ENCODE measurements around the gene ANGPTL1.

The ANGPTL1 gene

DNA sequence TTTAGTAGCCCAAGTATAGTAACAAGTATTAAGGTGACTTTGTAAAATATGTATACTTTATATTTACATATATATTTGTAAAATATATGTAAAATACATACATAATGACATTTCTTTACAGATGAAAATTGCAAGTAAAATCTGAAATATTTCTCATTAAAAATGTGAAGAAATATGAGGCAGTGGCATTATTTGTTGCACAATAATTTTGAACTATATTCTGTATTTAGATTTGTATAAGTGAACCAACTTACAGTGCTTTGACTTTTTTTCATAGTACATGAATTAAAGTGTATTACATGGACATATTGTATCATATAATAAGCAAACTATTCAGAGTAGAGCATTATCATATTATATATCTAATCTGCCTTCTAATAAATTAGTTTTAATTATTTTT is 60.3 kb downstream of the ANGPTL1 start:
- no peaks in the 10 kb centered on the region for H3K4me1 ChIP-seq (ENCODE audit: control insufficient read depth, insufficient read depth, low read length)
- no peak overlapping the region for H3K9ac ChIP-seq (ENCODE audit: low read depth, low read length)
- H3K27me3 ChIP-seq (ENCODE audit: control insufficient read depth, insufficient read depth, low read length): no peaks in the 10 kb centered on the region
- H3K9me3 ChIP-seq (ENCODE audit: control insufficient read depth, insufficient read depth, low read length): no peaks in the 10 kb centered on the region
- H3K4me3 ChIP-seq (ENCODE audit: low read depth, low read length): no peak overlapping the region
- peaks cover 2% of the 10 kb centered on the region for H3K36me3 ChIP-seq (ENCODE audit: control insufficient read depth, insufficient read depth, low read length)

DNA sequence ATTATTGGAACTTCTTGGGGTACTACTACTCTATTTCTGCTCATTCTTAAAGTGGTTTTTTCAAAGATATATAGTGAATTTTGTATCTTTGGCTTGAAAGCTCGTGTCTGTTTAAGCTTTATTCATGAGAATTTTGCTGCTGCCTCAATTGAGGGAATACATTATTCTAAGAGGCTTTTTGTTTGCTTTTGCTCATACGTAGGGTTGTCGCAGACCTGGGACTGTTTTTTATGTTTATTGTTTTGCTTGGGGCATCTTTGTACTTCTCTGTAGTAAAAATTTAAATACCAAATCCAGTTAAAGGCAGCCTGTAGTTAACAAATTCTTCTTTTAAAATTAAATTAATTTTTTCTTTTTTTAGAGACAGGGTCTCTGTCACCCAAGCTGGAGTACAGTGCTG is 62.3 kb downstream of the ANGPTL1 start:
- H3K4me1 ChIP-seq (ENCODE audit: control insufficient read depth, insufficient read depth, low read length): no peaks in the 10 kb centered on the region
- H3K9me3 ChIP-seq (ENCODE audit: control insufficient read depth, insufficient read depth, low read length): no peaks in the 10 kb centered on the region
- no peak overlapping the region for H3K9ac ChIP-seq (ENCODE audit: low read depth, low read length)
- H3K36me3 ChIP-seq (ENCODE audit: control insufficient read depth, insufficient read depth, low read length): peaks cover 2% of the 10 kb centered on the region
- H3K4me3 ChIP-seq (ENCODE audit: low read depth, low read length): no peak overlapping the region
- H3K27me3 ChIP-seq (ENCODE audit: control insufficient read depth, insufficient read depth, low read length): no peaks in the 10 kb centered on the region

DNA sequence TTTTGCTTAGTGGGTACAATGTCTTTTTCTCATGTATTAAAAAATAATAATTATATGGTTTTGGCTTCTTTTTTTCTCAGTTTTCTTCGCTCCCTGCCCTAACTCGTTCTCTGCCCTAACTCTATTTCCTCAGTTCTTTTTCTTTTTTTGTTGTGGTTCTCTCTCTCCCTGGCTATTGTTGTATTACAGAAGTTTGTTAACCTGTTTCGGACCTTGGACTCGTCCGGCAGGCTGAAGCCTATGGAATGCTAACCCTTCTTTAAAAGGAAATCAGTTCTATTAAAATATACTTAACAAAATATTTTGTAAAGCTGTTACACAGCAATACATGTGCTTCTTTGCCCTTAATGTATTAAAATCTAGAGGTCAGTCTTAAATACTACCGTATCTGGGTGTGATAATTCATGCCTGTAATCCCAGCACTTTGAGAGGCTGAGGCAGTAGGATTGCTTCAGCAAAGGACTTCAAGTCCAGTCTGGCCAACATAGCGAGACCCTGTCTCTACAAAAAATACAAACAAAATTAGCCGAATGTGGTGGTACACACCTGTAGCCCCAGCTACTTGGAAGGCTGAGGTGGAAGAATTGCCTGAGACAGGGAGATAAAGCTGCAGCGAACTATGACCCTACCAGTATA is 64.1 kb downstream of the ANGPTL1 start:
- H3K27me3 ChIP-seq (ENCODE audit: control insufficient read depth, insufficient read depth, low read length): no peaks in the 10 kb centered on the region
- H3K9ac ChIP-seq (ENCODE audit: low read depth, low read length): no peak overlapping the region
- no peaks in the 10 kb centered on the region for H3K4me1 ChIP-seq (ENCODE audit: control insufficient read depth, insufficient read depth, low read length)
- H3K4me3 ChIP-seq (ENCODE audit: low read depth, low read length): no peak overlapping the region
- H3K36me3 ChIP-seq (ENCODE audit: control insufficient read depth, insufficient read depth, low read length): peaks cover 2% of the 10 kb centered on the region
- no peaks in the 10 kb centered on the region for H3K9me3 ChIP-seq (ENCODE audit: control insufficient read depth, insufficient read depth, low read length)

DNA sequence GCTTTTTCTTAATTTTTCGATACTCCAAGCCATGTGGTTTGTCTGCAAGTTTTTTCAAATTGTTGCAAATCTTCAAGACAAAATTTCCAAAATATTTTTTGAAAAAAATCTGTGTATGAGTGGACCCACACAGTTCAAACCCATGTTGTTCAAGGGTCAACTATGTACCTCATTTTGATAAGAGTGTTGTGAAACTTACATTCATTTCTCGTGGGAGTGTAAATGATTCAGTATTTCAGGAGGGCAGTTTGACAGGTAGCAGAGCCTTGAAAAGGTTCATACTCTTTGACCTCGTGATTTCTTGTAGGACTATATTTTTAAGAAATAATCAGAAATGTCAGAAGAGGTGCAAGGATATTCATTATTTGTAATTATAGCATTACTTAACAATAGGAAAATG is 68.0 kb downstream of the ANGPTL1 start:
- Histone ChIP-seq H3K4me1 (ENCODE audit: control insufficient read depth, insufficient read depth, low read length) (no peaks in the 10 kb centered on the region), H3K27me3 (ENCODE audit: control insufficient read depth, insufficient read depth, low read length) (no peaks in the 10 kb centered on the region), H3K9me3 (ENCODE audit: control insufficient read depth, insufficient read depth, low read length) (no peaks in the 10 kb centered on the region), H3K4me3 (ENCODE audit: low read depth, low read length) (no peak overlapping the region), H3K9ac (ENCODE audit: low read depth, low read length) (no peak overlapping the region), H3K36me3 (ENCODE audit: control insufficient read depth, insufficient read depth, low read length) (no peaks in the 10 kb centered on the region)

Measured in iPS-15b (cell line).